Measurements from ENCODE around the gene SPPL3.
"Not testable (repeated sequence)": the region's sequence is repeated elsewhere in the genome, so short reads cannot be mapped to it uniquely, and the experiment has no call there.

Gene SPPL3

GRCh38 chr12:120844297-120844696, 59.9 kb downstream of the SPPL3 start:
- DNase-seq (ENCODE audit: low spot score), result no peak

GRCh38 chr12:120843472-120843871, 60.7 kb downstream of the SPPL3 start:
- no peak for DNase-seq (ENCODE audit: low spot score)

DNA sequence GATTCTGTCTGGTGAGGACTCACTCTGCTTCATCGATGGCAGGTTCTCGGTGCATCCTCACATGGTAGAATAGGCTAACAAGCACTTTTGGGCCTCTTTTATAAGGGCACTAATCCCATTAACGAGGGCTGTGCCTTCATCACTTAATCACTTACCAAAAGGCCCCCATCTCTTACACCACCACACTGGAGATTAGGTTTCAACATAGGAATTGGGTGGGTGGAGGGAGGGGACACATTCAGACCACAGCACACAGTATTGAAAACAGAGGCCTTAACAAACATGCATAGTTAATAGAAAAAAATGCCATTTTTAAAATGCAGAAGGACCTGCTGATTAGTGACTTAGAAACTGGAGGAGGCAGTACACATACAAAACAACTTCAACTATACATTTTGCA, 61.6 kb downstream of the SPPL3 start:
- DNase-seq (ENCODE audit: low spot score), result no peak

- DNase-seq (ENCODE audit: low spot score), result no peak
Observed at GRCh38 chr12:120841525-120841924, 62.6 kb downstream of the SPPL3 start.

DNA sequence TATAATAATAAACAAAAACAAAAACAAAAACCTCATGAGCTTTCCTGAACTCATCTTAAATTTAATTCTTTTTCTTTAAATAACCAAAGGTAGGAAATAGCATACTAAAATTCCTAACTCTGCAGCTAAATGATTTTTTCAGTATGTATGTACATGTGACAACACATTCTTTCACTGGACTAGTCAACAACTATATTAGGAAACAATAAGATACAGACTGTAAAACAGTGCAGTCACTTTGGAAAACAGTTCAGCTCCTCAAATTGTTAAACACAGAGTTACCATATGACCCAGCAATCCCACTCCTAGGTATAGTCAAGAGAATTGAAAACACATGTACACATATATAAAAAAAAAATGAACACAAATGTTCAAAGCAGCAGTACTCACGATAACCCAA, 64.7 kb downstream of the SPPL3 start:
- DNase-seq (ENCODE audit: low spot score), result no peak

- DNase-seq (ENCODE audit: low spot score), result not testable (repeated sequence)
Observed at GRCh38 chr12:120838629-120839383, 65.4 kb downstream of the SPPL3 start.

- DNase-seq (ENCODE audit: low spot score), result no peak
Observed at GRCh38 chr12:120836114-120836684, 68.0 kb downstream of the SPPL3 start.

DNA sequence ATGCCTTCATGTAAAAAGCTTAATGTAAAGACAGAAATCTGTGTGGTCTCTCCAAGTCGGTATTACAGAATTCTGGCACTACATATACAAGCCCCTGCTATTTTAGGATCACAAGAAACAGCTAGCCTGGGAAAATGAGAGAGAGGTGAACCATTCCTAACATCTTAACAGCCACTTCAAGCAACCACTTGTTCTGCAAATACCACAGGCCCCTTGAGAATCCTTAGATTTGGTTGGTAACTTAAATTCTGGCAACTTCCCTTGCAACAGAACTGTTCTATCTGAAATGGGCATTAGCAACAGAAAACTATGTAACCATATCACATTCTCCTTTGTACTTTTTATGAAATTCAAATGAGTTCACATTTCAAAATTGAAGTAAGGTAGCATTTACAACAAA, 68.5 kb downstream of the SPPL3 start:
- no peak for DNase-seq (ENCODE audit: low spot score)

- DNase-seq (ENCODE audit: low spot score), result no peak
Observed at GRCh38 chr12:120835304-120835612, 68.9 kb downstream of the SPPL3 start.

DNA sequence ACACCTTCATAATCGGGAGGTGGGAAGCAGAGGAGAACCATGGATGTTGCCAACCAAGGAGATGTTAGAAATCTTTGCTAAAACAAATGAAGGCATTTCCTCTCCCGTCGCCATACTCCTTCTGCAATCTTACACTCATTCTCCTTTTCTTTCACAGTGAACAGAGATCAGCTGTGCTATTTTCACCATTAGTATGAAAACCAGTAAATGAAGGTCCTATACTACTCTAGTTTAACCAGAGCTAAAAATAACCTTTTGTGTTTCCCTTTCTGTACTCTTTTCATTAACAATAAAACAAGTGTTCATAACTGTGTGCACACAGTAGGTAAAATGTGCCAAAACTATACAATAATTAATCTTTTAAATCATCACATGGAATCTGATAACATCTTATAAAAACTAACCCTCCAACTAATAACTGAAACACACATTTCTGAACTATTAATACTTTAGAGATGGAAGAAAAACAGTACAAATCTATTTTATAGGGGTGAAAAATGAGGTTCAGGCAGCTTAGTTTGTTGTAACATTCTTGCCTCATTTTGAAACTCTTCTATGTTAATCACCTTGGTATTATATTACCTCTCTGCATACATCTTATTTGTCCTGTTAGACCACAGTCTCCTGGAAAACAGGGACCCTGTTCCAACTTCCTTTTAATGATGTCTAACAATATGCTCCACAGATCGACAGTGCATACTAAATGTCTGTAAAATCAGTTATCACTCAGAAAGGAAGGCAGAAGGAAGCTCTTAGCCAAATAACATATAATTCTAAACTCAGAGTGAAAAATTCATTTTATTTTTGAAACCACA, 69.5 kb downstream of the SPPL3 start:
- no peak for DNase-seq (ENCODE audit: low spot score)

DNA sequence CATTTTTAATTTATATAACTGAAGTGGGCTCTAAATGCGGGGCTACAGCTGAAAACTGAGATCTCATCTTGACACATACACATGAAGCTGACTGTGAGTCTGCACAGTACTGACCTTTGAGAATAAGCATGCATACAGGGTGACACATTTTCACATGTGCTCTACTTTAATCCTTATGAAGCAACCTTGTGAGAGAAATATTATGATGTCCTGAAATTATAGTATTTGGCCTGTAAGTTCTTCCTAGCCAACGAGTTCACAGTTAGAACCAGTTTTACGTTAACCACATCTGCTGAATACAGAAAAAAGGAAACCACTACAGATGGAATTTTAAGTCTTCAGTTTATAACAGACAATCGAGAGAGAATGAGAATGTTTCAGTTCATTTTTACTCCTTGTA, 70.3 kb downstream of the SPPL3 start:
- no peak for DNase-seq (ENCODE audit: low spot score)

DNA sequence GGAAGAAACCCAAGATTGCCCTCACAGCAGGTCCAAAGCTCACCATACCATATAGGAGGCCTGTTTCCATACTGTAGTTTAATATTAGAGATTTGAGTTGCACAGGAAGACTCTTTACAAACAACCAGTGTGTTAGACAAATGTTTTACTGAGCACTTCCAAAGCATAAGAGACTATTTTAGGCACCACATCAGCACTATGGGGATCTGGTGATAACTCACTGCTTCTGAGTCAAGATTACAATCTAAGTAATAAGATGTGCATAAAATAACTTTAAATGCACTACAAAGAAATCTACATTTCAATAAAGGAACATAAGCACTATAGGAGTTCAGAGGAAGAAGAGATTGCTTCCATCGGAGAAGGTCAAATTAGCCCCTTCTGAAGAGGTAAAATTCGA, 71.4 kb downstream of the SPPL3 start:
- no peak for DNase-seq (ENCODE audit: low spot score)

- no peak for DNase-seq (ENCODE audit: low spot score)
Observed at GRCh38 chr12:120831648-120832267, 72.4 kb downstream of the SPPL3 start.

- no peak for DNase-seq (ENCODE audit: low spot score)
Observed at GRCh38 chr12:120830966-120831365, 73.2 kb downstream of the SPPL3 start.

GRCh38 chr12:120830052-120830940, 73.9 kb downstream of the SPPL3 start:
- no peak for DNase-seq (ENCODE audit: low spot score)

- DNase-seq (ENCODE audit: low spot score), result no peak
Observed at GRCh38 chr12:120826335-120826734, 77.8 kb downstream of the SPPL3 start.

GRCh38 chr12:120825337-120825736, 78.8 kb downstream of the SPPL3 start:
- no peak for DNase-seq (ENCODE audit: low spot score)

DNA sequence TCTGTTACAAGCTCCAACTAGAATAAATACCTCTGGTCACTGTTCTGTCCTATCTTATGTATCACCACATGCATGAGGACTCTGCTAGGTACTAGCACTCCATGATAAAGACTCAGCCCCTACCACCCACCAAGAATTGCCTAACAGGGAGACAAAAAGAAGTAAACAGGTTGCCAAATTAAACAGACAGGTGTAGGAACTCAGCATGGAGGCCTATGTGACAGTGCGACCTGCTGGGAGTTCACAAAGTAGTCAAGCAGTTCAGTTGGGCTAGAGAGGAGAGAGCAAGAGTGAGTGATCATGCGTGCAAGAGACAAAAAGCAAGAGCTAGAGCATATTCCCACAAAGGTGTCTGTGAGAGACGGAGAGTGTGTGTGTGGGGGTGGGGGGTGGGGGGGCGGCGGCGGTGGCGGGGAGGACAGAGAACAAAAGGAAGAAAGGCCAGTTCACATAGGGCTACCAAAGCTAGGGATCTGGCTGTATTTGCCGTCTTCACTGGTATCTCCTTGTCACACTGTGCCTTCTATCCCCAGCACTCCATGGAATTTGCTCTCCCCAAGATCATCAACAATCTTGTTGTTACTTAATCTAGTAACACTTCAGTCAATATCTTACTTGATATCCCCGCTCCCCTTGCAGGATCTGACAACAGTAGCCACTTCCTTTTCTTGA, 81.2 kb downstream of the SPPL3 start:
- DNase-seq (ENCODE audit: low spot score), result peak; percentile 31

DNA sequence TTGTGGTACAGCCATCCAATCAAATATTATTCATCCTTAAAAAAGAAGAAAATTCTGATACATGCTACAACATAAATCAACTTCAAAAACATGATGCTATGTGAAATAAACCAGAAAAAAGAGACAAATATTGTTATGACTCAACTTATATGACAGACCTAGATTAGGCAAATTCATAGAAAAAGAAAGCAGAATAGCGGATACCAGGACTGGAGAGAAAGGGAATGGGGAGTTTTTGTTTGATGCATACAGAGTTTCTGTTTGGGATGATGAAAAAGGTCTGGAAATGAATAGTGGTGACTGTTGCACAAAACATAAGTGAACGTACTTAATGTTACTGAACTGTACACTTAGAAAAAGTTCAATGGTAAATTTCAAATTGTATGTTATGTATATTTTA, 82.3 kb downstream of the SPPL3 start:
- no peak for DNase-seq (ENCODE audit: low spot score)

- DNase-seq (ENCODE audit: low spot score), result no peak
Observed at GRCh38 chr12:120820884-120821510, 83.2 kb downstream of the SPPL3 start.

- no peak for DNase-seq (ENCODE audit: low spot score)
Observed at GRCh38 chr12:120818416-120818815, 85.7 kb downstream of the SPPL3 start.

All from iPS-NIHi11 (cell line).